ENCODE data around the gene BSCL2. TPM values are rescaled to one million over a fixed set of nuclear protein-coding genes. Genes with fewer than 3 reads are reported as not detected.
A peak's percentile ranks its signal among the peaks of the same experiment; 100 is the strongest.

The BSCL2 gene
- polyA plus RNA-seq, 1 experiment, result 94.1 TPM

- no peak for DNase-seq (ENCODE audit: low read depth)
- POLR2A ChIA-PET, result interaction anchor here (0.6 kb wide), 1 partner anchor 193 kb away, joined by 3 read pairs; no protein-coding TSS in a partner anchor
- no peak overlapping the region for H3K4me3 ChIP-seq (ENCODE audit: low read depth, low read length)
- no peaks in the 10 kb centered on the region for H3K27me3 ChIP-seq (ENCODE audit: control insufficient read depth, insufficient read depth, low read length)
- TF ChIP-seq, protein P1, sequence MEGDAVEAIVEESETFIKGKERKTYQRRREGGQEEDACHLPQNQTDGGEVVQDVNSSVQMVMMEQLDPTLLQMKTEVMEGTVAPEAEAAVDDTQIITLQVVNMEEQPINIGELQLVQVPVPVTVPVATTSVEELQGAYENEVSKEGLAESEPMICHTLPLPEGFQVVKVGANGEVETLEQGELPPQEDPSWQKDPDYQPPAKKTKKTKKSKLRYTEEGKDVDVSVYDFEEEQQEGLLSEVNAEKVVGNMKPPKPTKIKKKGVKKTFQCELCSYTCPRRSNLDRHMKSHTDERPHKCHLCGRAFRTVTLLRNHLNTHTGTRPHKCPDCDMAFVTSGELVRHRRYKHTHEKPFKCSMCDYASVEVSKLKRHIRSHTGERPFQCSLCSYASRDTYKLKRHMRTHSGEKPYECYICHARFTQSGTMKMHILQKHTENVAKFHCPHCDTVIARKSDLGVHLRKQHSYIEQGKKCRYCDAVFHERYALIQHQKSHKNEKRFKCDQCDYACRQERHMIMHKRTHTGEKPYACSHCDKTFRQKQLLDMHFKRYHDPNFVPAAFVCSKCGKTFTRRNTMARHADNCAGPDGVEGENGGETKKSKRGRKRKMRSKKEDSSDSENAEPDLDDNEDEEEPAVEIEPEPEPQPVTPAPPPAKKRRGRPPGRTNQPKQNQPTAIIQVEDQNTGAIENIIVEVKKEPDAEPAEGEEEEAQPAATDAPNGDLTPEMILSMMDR (IDR thresholded peaks at IDR 0.05; ENCODE audit: insufficient read depth, low read depth, low read length), result no peak
- CTCF ChIA-PET, result interaction anchor here (1.1 to 1.8 kb wide), 3 partner anchors 16 to 254 kb away, joined by 3 to 4 read pairs (median 3); no protein-coding TSS in a partner anchor
- peaks cover 23% of the 10 kb centered on the region for H3K36me3 ChIP-seq (ENCODE audit: control insufficient read depth, insufficient read depth, low read length)
Measured at GRCh38 chr11:62648185-62648966, 58.8 kb downstream of the BSCL2 start.

GRCh38 chr11:62647609-62648005 is 59.6 kb downstream of the BSCL2 start:
- no peak overlapping the region for H3K4me3 ChIP-seq (ENCODE audit: low read depth, low read length)
- CTCF ChIA-PET, result interaction anchor here (1.8 kb wide), 1 partner anchor 139 kb away, joined by 4 read pairs; no protein-coding TSS in a partner anchor
- TF ChIP-seq, protein P1 (IDR thresholded peaks at IDR 0.05; ENCODE audit: insufficient read depth, low read depth, low read length), result no peak
- POLR2A ChIA-PET, result no interaction called here
- no peak for DNase-seq (ENCODE audit: low read depth)
- H3K36me3 ChIP-seq (ENCODE audit: control insufficient read depth, insufficient read depth, low read length), result peaks cover 24% of the 10 kb centered on the region
- no peaks in the 10 kb centered on the region for H3K27me3 ChIP-seq (ENCODE audit: control insufficient read depth, insufficient read depth, low read length)

- Histone ChIP-seq H3K27me3 (ENCODE audit: control insufficient read depth, insufficient read depth, low read length) (no peaks in the 10 kb centered on the region), H3K36me3 (ENCODE audit: control insufficient read depth, insufficient read depth, low read length) (peaks cover 25% of the 10 kb centered on the region), H3K4me3 (ENCODE audit: low read depth, low read length) (no peak overlapping the region)
- POLR2A ChIA-PET, result interaction anchor here (1.5 kb wide), 1 partner anchor 18 kb away, joined by 19 read pairs; the partner anchor contains the start of genes C11orf98 and CSKMT
- TF ChIP-seq, protein P1 (IDR thresholded peaks at IDR 0.05; ENCODE audit: insufficient read depth, low read depth, low read length), result no peak
- no peak for DNase-seq (ENCODE audit: low read depth)
- CTCF ChIA-PET, result no interaction called here
Measured at GRCh38 chr11:62646825-62647608, 60.2 kb downstream of the BSCL2 start.

DNA sequence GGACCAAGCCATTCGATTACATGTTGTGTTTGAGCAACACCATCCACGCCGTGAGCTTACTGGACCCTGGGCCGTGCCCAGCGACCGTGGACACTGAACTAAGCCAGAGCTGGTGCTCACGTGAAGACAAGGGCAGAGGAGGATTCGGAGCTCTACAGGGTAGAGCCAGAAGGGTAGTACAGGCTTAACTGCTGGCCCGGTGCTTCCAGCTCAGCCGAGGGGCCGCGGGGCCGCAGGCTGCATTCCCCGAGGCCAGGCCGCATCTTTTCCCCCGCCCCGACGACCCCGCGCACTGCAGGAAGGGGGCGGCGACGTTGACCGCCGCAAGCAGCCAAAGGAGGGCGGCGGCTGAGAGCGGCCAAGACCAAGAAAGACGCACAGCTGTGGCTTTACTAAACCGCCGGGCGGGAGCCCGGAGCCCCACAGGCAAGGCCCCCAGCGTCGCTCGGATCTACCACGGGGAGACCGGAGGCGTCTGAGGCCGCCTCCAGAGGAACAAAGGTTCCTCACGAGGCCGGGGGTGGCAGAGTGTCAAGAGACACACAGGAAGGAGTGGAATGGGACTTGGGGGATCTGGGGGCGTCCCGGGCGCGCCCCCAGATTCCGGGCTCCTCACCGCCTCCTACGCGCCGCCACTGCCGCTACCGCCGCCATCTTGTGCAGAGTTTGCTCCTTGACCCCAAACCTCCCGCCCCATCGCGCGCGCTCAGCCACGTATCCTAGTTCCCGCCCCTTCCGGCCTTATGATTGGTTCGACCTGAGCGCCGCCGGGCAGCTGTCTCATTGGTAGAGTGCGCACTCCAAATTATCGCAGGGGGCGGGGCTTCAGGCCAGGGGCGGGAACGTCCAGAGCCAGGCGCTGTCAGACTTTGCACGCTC is 61.0 kb downstream of the BSCL2 start, which contains the start of gene GANAB:
Gene GANAB, minus strand, starts transcription at position 668 of the 879 bp plus-strand sequence. Its CDS starts 14 bp downstream, at position 654.
- Histone ChIP-seq H3K36me3 (ENCODE audit: control insufficient read depth, insufficient read depth, low read length) (peaks cover 25% of the 10 kb centered on the region), H3K27me3 (ENCODE audit: control insufficient read depth, insufficient read depth, low read length) (no peaks in the 10 kb centered on the region), H3K4me3 (ENCODE audit: low read depth, low read length) (peak within 1 kb of the TSS; percentile 73)
- peak; percentile 87 for DNase-seq (ENCODE audit: low read depth)
- ChIA-PET POLR2A (interaction anchor here (1.5 kb wide), 1 partner anchor 19 kb away, joined by 19 read pairs; the partner anchor contains the start of genes C11orf98 and CSKMT), CTCF (interaction anchor here (0.6 to 1.1 kb wide), 2 partner anchors 221 to 1559 kb away, joined by 3 read pairs; no protein-coding TSS in a partner anchor)
- TF ChIP-seq, protein P1 (IDR thresholded peaks at IDR 0.05; ENCODE audit: insufficient read depth, low read depth, low read length), result no peak
